HEK293 (cell line): ENCODE results near the gene CCP110.

Source experiments
- CTCF ChIA-PET: fragments of 350-600 bp; formaldehyde crosslinking; extraction: SDS; loops from one replicate; lab custom pipeline; 2021; ENCODE audit warnings: antibody characterized with exemption; lab: Yijun Ruan, JAX
- POLR2A ChIA-PET: fragments of 300-600 bp; formaldehyde crosslinking; extraction: SDS; loops from one replicate; lab custom pipeline; 2020; ENCODE audit warnings: antibody characterized with exemption, inconsistent platforms; lab: Yijun Ruan, JAX
- H3K27ac ChIP-seq: fragments of 200-500 bp; sonication (Bioruptor generic); 2 replicates; pipeline ENCODE4 v1.5.1; 2014; ENCODE audit warnings: low read depth, low read length, control low read depth, inconsistent platforms; ENCODE audit errors: extremely low read depth
- H3K36me3 ChIP-seq, 2 experiments: fragments of 200-500 bp in 1 of 2; sonication (Bioruptor generic) in 1 of 2; 1 replicate in 1 of 2; 2 replicates in 1 of 2; pipeline ENCODE4 v1.5.1; 2014 to 2017; ENCODE audit warnings: inconsistent platforms in 2 of 2, low read length in 2 of 2; ENCODE audit not compliant: control insufficient read depth in 2 of 2, insufficient read depth in 1 of 2
- H3K4me1 ChIP-seq: fragments of 200-500 bp; sonication (Bioruptor generic); 2 replicates; pipeline ENCODE4 v1.5.1; 2014; ENCODE audit warnings: mild to moderate bottlenecking, low read length, inconsistent platforms; ENCODE audit not compliant: control insufficient read depth, insufficient read depth
- H3K4me3 ChIP-seq: 2 replicates; pipeline ENCODE4 v1.5.1; 2011; ENCODE audit warnings: low read depth, mild to moderate bottlenecking, control low read depth, low read length, moderate library complexity
- H3K9me3 ChIP-seq: fragments of 200-500 bp; sonication (Bioruptor generic); 2 replicates; pipeline ENCODE4 v1.5.1; 2014; ENCODE audit warnings: low read depth, low read length, inconsistent platforms; ENCODE audit not compliant: control insufficient read depth, insufficient read depth
- GLIS2 ChIP-seq: fragments of 450-650 bp; formaldehyde crosslinking; IDR thresholded peaks from 2 replicates; pipeline ENCODE4 v1.5.1; 2016; ENCODE audit warnings: missing biosample characterization, missing genetic modification characterization
- KLF9 ChIP-seq: fragments of 450-650 bp; formaldehyde crosslinking; IDR thresholded peaks from 2 replicates; pipeline ENCODE4 v1.5.1; 2016; ENCODE audit warnings: missing biosample characterization, missing genetic modification characterization, low read depth
- PBX3 ChIP-seq: sonication (generic); formaldehyde crosslinking; IDR thresholded peaks from 2 replicates; pipeline ENCODE4 v1.8.1; 2022; ENCODE audit warnings: mild to moderate bottlenecking, moderate library complexity, missing genetic modification reagents
- PRDM1 ChIP-seq: fragments of 450-650 bp; formaldehyde crosslinking; IDR thresholded peaks from 2 replicates; pipeline ENCODE4; 2016; ENCODE audit warnings: missing biosample characterization, missing genetic modification characterization
- SCRT1 ChIP-seq: fragments of 450-650 bp; formaldehyde crosslinking; IDR thresholded peaks from 2 replicates; pipeline ENCODE4 v1.5.1; 2016; ENCODE audit warnings: missing biosample characterization, missing genetic modification characterization, borderline replicate concordance
- SCRT2 ChIP-seq: fragments of 450-650 bp; formaldehyde crosslinking; IDR thresholded peaks from 2 replicates; pipeline ENCODE4 v1.5.1; 2016; ENCODE audit warnings: missing biosample characterization, missing genetic modification characterization
- SP2 ChIP-seq: fragments of 450-650 bp; formaldehyde crosslinking; IDR thresholded peaks from 2 replicates; pipeline ENCODE4 v1.5.1; 2016; ENCODE audit warnings: missing biosample characterization, missing genetic modification characterization
- SP3 ChIP-seq: fragments of 450-650 bp; formaldehyde crosslinking; IDR thresholded peaks from 2 replicates; pipeline ENCODE4 v1.5.1; 2016; ENCODE audit warnings: missing biosample characterization, missing genetic modification characterization
- WT1 ChIP-seq: fragments of 450-650 bp; formaldehyde crosslinking; IDR thresholded peaks from 2 replicates; pipeline ENCODE4 v1.5.1; 2016; ENCODE audit warnings: missing biosample characterization, missing genetic modification characterization
- ZBTB48 ChIP-seq: fragments of 450-650 bp; formaldehyde crosslinking; IDR thresholded peaks from 2 replicates; pipeline ENCODE4 v1.5.1; 2016; ENCODE audit warnings: missing biosample characterization, missing genetic modification characterization
- ZFP3 ChIP-seq: fragments of 450-650 bp; formaldehyde crosslinking; IDR thresholded peaks from 2 replicates; pipeline ENCODE4 v1.5.1; 2016; ENCODE audit warnings: low read depth, missing biosample characterization, missing genetic modification characterization
- ZIC2 ChIP-seq: fragments of 450-650 bp; formaldehyde crosslinking; IDR thresholded peaks from 2 replicates; pipeline ENCODE4 v1.5.1; 2016; ENCODE audit warnings: missing biosample characterization, missing genetic modification characterization
- ZNF174 ChIP-seq: fragments of 450-650 bp; formaldehyde crosslinking; IDR thresholded peaks from 2 replicates; pipeline ENCODE4 v1.5.0; 2017; ENCODE audit warnings: missing biosample characterization, mild to moderate bottlenecking, missing genetic modification characterization
- ZNF239 ChIP-seq: fragments of 450-650 bp; formaldehyde crosslinking; IDR thresholded peaks from 2 replicates; pipeline ENCODE4 v1.5.1; 2016; ENCODE audit warnings: missing biosample characterization, missing genetic modification characterization
- ZNF335 ChIP-seq: fragments of 450-650 bp; formaldehyde crosslinking; conservative IDR thresholded peaks from 2 replicates; pipeline ENCODE4 v1.5.1; 2016; ENCODE audit warnings: missing biosample characterization, missing genetic modification characterization
- ZNF394 ChIP-seq: fragments of 450-650 bp; formaldehyde crosslinking; IDR thresholded peaks from 2 replicates; pipeline ENCODE4 v1.5.1; 2016; ENCODE audit warnings: missing biosample characterization, missing genetic modification characterization, mild to moderate bottlenecking, moderate library complexity, borderline replicate concordance
- ZNF623 ChIP-seq: fragments of 450-650 bp; formaldehyde crosslinking; IDR thresholded peaks from 2 replicates; pipeline ENCODE4 v1.5.1; 2016; ENCODE audit warnings: missing biosample characterization, missing genetic modification characterization
- ZNF624 ChIP-seq: fragments of 450-650 bp; formaldehyde crosslinking; IDR thresholded peaks from 2 replicates; pipeline ENCODE4 v1.5.1; 2017; ENCODE audit warnings: missing biosample characterization, missing genetic modification characterization
- ZNF654 ChIP-seq: fragments of 450-650 bp; formaldehyde crosslinking; IDR thresholded peaks from 2 replicates; pipeline ENCODE4 v1.5.1; 2016; ENCODE audit warnings: low read depth, missing biosample characterization, missing genetic modification characterization
- ZNF670 ChIP-seq: fragments of 450-650 bp; formaldehyde crosslinking; IDR thresholded peaks from 2 replicates; pipeline ENCODE4 v1.5.1; 2016; ENCODE audit warnings: missing biosample characterization, missing genetic modification characterization, low read depth
- ZNF768 ChIP-seq: fragments of 450-650 bp; formaldehyde crosslinking; IDR thresholded peaks from 2 replicates; pipeline ENCODE4 v1.5.1; 2018; ENCODE audit warnings: missing biosample characterization, mild to moderate bottlenecking, missing genetic modification characterization
- TF ChIP-seq, protein P1 (sequence below): fragments of 450-650 bp; formaldehyde crosslinking; IDR thresholded peaks from 2 replicates; pipeline ENCODE4 v1.5.1; 2016; ENCODE audit warnings: missing biosample characterization, missing genetic modification characterization
- TF ChIP-seq, protein P2 (sequence below): fragments of 450-650 bp; formaldehyde crosslinking; IDR thresholded peaks from 2 replicates; pipeline ENCODE4 v1.5.1; 2016; ENCODE audit warnings: missing biosample characterization, missing genetic modification characterization, low read depth

CCP110 gene

DNA sequence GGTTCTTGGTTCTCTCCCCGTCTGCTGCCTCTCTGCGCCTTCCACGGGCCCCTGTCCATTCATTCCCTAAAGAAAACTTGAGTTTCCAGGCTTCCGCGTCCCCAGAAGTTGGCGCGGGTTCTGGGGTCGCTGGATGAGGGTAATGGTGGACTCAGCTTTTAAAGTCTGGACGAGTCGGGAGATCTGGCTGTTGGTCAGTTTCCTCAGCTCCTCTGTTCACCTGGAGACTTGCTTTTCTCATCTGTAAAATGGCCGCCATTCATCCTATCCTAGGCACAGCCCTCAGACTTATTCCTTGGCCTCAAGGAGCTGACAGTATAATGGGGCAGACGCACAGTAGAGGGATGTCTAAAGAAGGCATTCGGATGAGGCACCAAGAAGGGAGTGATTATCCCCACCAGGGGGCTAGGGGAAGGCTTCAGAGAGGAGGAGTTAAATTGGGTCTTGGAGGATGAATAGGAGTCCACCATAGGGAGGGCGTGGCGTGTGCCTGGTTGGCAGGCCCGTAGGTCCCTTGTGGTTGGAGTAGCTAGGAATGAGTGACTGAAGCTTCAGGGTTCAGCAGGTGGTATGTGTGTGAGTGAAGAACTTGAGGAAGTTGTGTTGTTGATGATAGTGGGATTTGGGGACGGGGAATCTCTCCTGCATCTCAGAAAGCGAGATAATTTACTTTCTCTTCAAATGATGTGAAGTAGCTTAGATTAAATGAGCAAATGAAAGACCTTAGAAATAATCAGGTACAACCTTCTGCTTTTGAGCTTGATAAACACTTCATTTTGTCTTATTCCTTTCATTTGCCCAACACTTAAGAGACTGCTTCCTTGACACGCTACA lies 32.4 kb downstream of the CCP110 start:
- ChIA-PET POLR2A (interaction anchor here (0.6 to 1.8 kb wide), 20 partner anchors 10 to 1344 kb away, joined by 3 to 25 read pairs (median 4); partner anchors contain the start of genes ARL6IP1, CCP110, DCUN1D3 and GDE1), CTCF (interaction anchor here (0.6 to 3.3 kb wide), 16 partner anchors 14 to 877 kb away, joined by 3 to 18 read pairs (median 5); partner anchors contain the start of gene CCP110)
- Histone ChIP-seq H3K4me3 (peak overlapping the region; percentile 86), H3K9me3 (no peaks in the 10 kb centered on the region), H3K36me3 (peaks cover 14 to 20% of the 10 kb centered on the region in 2 experiments), H3K4me1 (no peaks in the 10 kb centered on the region), H3K27ac (peak overlapping the region; percentile 53; the same call in 1 of the 2 replicates)
- no peak for TF ChIP-seq ZNF624 (tag by site-specific recombination)
- TF ChIP-seq ZNF239 (tag by site-specific recombination) = no peak
- TF ChIP-seq ZNF670 = no peak
- TF ChIP-seq ZFP3 (tag by site-specific recombination) = peak; percentile 98
- TF ChIP-seq ZNF335 (tag by site-specific recombination) = peak; percentile 89
- TF ChIP-seq, protein P1, sequence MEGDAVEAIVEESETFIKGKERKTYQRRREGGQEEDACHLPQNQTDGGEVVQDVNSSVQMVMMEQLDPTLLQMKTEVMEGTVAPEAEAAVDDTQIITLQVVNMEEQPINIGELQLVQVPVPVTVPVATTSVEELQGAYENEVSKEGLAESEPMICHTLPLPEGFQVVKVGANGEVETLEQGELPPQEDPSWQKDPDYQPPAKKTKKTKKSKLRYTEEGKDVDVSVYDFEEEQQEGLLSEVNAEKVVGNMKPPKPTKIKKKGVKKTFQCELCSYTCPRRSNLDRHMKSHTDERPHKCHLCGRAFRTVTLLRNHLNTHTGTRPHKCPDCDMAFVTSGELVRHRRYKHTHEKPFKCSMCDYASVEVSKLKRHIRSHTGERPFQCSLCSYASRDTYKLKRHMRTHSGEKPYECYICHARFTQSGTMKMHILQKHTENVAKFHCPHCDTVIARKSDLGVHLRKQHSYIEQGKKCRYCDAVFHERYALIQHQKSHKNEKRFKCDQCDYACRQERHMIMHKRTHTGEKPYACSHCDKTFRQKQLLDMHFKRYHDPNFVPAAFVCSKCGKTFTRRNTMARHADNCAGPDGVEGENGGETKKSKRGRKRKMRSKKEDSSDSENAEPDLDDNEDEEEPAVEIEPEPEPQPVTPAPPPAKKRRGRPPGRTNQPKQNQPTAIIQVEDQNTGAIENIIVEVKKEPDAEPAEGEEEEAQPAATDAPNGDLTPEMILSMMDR (tag by site-specific recombination) = peak; percentile 89
- peak; percentile 23; the same call in 1 of the 2 replicates for TF ChIP-seq WT1 (tag by site-specific recombination)
- peak; percentile 33; the same call in 1 of the 2 replicates for TF ChIP-seq ZNF394 (tag by site-specific recombination)
- peak; percentile 72; the same call in 1 of the 2 replicates for TF ChIP-seq ZNF768 (tag by site-specific recombination)
- 0 out of 2 replicates have a peak, but pooled peaks have one; percentile 34 for TF ChIP-seq SCRT1
- 0 out of 2 replicates have a peak, but pooled peaks have one; percentile 12 for TF ChIP-seq ZBTB48 (tag by site-specific recombination)
- TF ChIP-seq PRDM1 (tag by site-specific recombination) = peak; percentile 76
- 0 out of 2 replicates have a peak, but pooled peaks have one; percentile 37 for TF ChIP-seq ZNF174
- TF ChIP-seq KLF9 = peak; percentile 45; the same call in 1 of the 2 replicates
- TF ChIP-seq GLIS2 (tag by site-specific recombination) = no peak
- TF ChIP-seq SCRT2 = peak; percentile 88
- peak; percentile 57 for TF ChIP-seq SP3 (tag by site-specific recombination)
- TF ChIP-seq SP2 (tag by site-specific recombination) = peak; percentile 53
- no peak for TF ChIP-seq ZNF623 (tag by site-specific recombination)
- peak; percentile 20 for TF ChIP-seq ZIC2 (tag by site-specific recombination)

- no peaks in the 10 kb centered on the region for H3K9me3 ChIP-seq
- CTCF ChIA-PET = interaction anchor here (0.5 to 1.4 kb wide), 10 partner anchors 9 to 733 kb away, joined by 3 to 6 read pairs (median 4); no protein-coding TSS in a partner anchor
These were observed 35.6 kb downstream of the CCP110 start for GRCh38 chr16:19559242-19559910.

More at GRCh38 chr16:19559242-19559910, 35.6 kb downstream of the CCP110 start:
- Histone ChIP-seq H3K27ac (no peak overlapping the region), H3K4me3 (no peak overlapping the region), H3K36me3 (no peaks in the 10 kb centered on the region; a peak in 1 of 3 replicates), H3K4me1 (no peaks in the 10 kb centered on the region)
- no peak for TF ChIP-seq PBX3 (CRISPR knock-in tag)
- TF ChIP-seq, protein P2, sequence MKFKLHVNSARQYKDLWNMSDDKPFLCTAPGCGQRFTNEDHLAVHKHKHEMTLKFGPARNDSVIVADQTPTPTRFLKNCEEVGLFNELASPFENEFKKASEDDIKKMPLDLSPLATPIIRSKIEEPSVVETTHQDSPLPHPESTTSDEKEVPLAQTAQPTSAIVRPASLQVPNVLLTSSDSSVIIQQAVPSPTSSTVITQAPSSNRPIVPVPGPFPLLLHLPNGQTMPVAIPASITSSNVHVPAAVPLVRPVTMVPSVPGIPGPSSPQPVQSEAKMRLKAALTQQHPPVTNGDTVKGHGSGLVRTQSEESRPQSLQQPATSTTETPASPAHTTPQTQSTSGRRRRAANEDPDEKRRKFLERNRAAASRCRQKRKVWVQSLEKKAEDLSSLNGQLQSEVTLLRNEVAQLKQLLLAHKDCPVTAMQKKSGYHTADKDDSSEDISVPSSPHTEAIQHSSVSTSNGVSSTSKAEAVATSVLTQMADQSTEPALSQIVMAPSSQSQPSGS = peak; percentile 41; the same call in 1 of the 2 replicates
- peak; percentile 80 for TF ChIP-seq ZNF654
- no peak for TF ChIP-seq ZBTB48 (tag by site-specific recombination)
- 0 out of 2 replicates have a peak, but pooled peaks have one; percentile 11 for TF ChIP-seq ZNF335 (tag by site-specific recombination)
- POLR2A ChIA-PET = no interaction called here
